ENCODE data around the gene WDR18. TPM values are rescaled to one million over a fixed set of nuclear protein-coding genes. Genes with fewer than 3 reads are reported as not detected.

The WDR18 gene
- total RNA-seq, 1 experiment from 2014 or later, result 94.7 TPM

DNA sequence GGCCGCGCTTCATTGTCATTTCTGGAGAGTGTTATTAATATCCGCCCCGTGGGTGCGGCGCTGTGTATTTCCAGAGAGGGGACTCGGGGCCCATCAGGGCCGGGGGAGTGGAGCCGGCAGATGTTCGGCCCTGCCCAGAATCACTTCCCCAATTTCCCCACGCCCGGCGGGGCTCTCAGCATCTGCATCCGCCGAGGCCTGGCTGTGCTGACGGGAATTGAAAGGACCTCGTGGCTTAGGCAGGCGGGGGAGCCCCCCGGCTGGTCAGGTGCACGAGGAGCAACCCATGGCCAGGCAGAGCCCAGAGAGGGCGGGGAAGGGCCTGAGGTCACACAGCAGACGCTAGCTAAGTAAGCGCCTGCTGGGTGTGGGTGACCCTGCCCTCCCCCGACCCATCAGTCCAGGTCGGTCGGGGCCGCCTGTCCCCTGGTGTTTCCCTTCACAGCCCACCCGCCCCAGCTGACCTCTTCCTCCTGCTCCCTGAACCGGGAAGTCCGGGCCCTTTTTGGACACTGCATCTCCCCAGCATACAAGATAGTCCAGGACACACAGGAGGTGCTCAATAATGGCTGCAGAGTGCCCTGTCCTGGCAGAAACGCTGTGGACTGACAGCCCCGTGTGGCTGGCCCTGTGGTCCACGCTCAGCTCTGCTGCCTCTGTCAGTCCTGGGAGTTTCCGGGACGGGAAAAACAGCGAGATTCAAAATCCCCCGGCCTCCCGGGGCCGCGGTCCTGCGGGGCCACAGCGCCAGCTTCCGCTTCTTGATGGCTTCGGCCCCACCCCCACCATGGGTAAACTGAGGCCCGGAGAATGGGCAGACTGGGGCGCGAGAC lies 36.2 kb upstream of the WDR18 start:
- Histone ChIP-seq H3K79me1 (ENCODE audit: insufficient read depth, low read depth, low read length, poor library complexity, severe bottlenecking) (no peaks in the 10 kb centered on the region), H3K4ac (ENCODE audit: low read depth, low read length) (no peak overlapping the region), H3K14ac (ENCODE audit: insufficient read depth, low read length) (no peak overlapping the region), H2BK120ac (ENCODE audit: low read depth, low read length, poor library complexity, severe bottlenecking) (no peak overlapping the region), H2BK12ac (ENCODE audit: insufficient read length, low read depth, low read length) (no peak overlapping the region), H2BK5ac (ENCODE audit: insufficient read length, low read length) (no peak overlapping the region), H3K23ac (ENCODE audit: insufficient read length, low read depth, low read length) (no peak overlapping the region), H2BK20ac (ENCODE audit: low read depth, low read length, poor library complexity, severe bottlenecking) (no peak overlapping the region), H3K18ac (ENCODE audit: insufficient read length, low read depth, low read length) (no peak overlapping the region), H3K4me1 (ENCODE audit: insufficient read depth, low read length) (no peaks in the 10 kb centered on the region), H3K56ac (ENCODE audit: insufficient read length, low read depth, low read length) (no peak overlapping the region), H4K5ac (ENCODE audit: insufficient read length, low read depth, low read length) (no peak overlapping the region), H3K4me2 (ENCODE audit: insufficient read depth, insufficient read length, low read length) (no peak overlapping the region), H3K79me2 (ENCODE audit: insufficient read depth, low read length) (0 out of 2 replicates have a peak, but pooled peaks cover 3% of the 10 kb centered on the region), H3K27me3 (ENCODE audit: insufficient read depth, low read length) (no peaks in the 10 kb centered on the region), H2BK15ac (ENCODE audit: low read depth, low read length) (no peak overlapping the region), H2AFZ (ENCODE audit: low read length) (no peak overlapping the region), H3K9me3 (ENCODE audit: control insufficient read depth, low read depth, low read length) (no peaks in the 10 kb centered on the region), H4K91ac (ENCODE audit: insufficient read length, low read depth, low read length) (no peak overlapping the region), H3K27ac (ENCODE audit: insufficient read length, low read depth, low read length) (no peak overlapping the region), H2AK5ac (ENCODE audit: insufficient read length, low read length) (no peak overlapping the region), H4K8ac (replicated peaks; ENCODE audit: insufficient read length, low read depth, low read length) (no peak overlapping the region), H3T11ph (ENCODE audit: low read length) (no peak overlapping the region), H3K9ac (ENCODE audit: extremely low read depth, insufficient read length, low read length) (no peak overlapping the region), H4K20me1 (ENCODE audit: control insufficient read depth, insufficient read depth, insufficient read length) (peaks cover 9% of the 10 kb centered on the region), H3K23me2 (ENCODE audit: insufficient read length, low read depth, low read length, poor library complexity, severe bottlenecking) (no peaks in the 10 kb centered on the region)
- Mint-ChIP-seq H3K27ac (no peak overlapping the region; a peak in 2 of 7 replicates), H3K36me3 (ENCODE audit: insufficient read depth in 1 of 3, low read depth in 3 of 3) (peaks cover 5 to 16% (median 12%) of the 10 kb centered on the region in 3 experiments; a peak in 6 of 7 replicates), H3K27me3 (ENCODE audit: low read depth) (no peaks in the 10 kb centered on the region; the same call in 1 of the 2 replicates), H3K4me3 (no peak overlapping the region), H3K4me1 (peaks cover 2 to 4% of the 10 kb centered on the region in 2 experiments; a peak in 2 of 4 replicates), H3K9me3 (no peaks in the 10 kb centered on the region)
- no peak for DNase-seq
- TF ChIP-seq CTCF (conservative IDR thresholded peaks at IDR 0.05), result no peak
- no CpG with 5 or more reads among the region's 47 CpGs for WGBS (ENCODE audit: extremely low coverage, insufficient read length, low lambda C conversion rate)

All from H9 (cell line).